AG10803 (cell line): ENCODE results near the gene UGT2A3.

Source experiments
- DNase-seq: peaks from one replicate; pipeline ENCODE4 v3.0.0; 2010; ENCODE audit warnings: low read depth
- H3K4me3 ChIP-seq: 2 replicates; pipeline ENCODE4 v1.5.1; 2011; ENCODE audit warnings: mild to moderate bottlenecking, low read length, control low read depth
- CTCF ChIP-seq: conservative IDR thresholded peaks from 2 replicates; pipeline ENCODE4 v1.5.1; 2011; ENCODE audit warnings: mild to moderate bottlenecking, low read length, control low read depth, inconsistent platforms

The UGT2A3 gene

DNA sequence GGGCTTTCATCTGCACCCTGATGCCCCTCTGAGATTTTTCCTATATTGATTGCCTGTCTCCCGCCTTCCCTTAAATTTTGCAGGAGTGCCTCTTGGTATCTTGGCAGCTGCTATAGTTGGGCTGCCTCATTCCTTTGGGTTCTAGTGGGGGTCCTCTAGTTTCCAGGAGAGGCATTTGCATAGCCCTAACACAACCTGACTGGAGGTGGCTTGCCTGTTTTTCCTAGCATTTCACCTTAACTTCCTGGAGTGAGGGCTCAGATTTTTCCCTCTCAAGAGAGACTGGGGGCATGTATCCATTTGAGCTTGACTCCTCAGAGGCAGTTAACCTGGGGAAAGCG, 46.0 kb downstream of the UGT2A3 start:
- no peak for DNase-seq
- no peak for TF ChIP-seq CTCF
- no peak overlapping the region for H3K4me3 ChIP-seq

DNA sequence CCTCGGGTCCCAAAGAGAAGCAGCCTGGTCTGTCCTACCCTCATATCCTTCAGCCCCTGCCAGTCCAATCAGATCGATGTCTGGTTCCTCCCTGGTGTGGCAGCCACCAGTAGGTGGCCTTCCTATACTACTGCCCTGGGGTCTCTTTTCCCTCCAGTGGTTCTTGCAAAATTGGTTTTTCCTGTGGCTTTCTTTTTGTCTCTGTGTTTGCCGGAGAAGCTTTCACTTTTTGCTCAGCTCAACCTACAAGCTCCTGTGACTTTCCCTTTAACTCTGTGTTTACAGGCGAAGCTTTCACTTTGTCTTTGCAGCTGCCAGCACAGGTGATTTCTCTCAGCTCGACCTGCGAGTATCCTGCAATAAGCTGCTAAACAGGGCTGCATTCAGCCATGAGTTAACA, 46.8 kb downstream of the UGT2A3 start:
- no peak for DNase-seq
- H3K4me3 ChIP-seq, result no peak overlapping the region
- TF ChIP-seq CTCF, result no peak

GRCh38 chr4:68896749-68897148, 54.9 kb downstream of the UGT2A3 start:
- no peak overlapping the region for H3K4me3 ChIP-seq
- no peak for TF ChIP-seq CTCF
- no peak for DNase-seq

GRCh38 chr4:68895561-68896198, 55.9 kb downstream of the UGT2A3 start:
- H3K4me3 ChIP-seq, result no peak overlapping the region
- no peak for DNase-seq
- TF ChIP-seq CTCF, result no peak

- no peak for DNase-seq
- TF ChIP-seq CTCF, result no peak
- no peak overlapping the region for H3K4me3 ChIP-seq
Observed at GRCh38 chr4:68892861-68893260, 58.7 kb downstream of the UGT2A3 start.

GRCh38 chr4:68891678-68892077, 59.9 kb downstream of the UGT2A3 start:
- TF ChIP-seq CTCF, result no peak
- H3K4me3 ChIP-seq, result no peak overlapping the region
- DNase-seq, result no peak

DNA sequence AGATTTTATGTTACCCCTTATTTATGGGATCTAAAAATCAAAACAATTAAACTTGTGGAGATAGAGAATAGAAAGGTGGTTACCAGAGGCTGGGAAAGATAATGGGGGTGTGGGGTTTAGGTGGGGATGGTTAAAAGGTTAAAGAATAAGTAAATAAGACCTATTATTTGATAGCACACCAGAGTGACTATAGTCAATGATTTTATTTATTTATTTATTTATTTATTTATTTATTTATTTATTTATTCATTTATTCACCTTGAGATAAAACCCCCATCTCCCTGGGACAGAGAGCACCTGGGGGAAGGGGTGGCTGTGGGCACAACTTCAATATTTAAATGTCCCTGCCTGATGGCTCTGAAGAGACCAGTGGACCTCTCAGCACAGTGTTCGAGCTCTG, 66.1 kb downstream of the UGT2A3 start:
- no peak for TF ChIP-seq CTCF
- H3K4me3 ChIP-seq, result no peak overlapping the region
- no peak for DNase-seq
